Raji (cell line): ENCODE data around the gene MEGF10.

Experiments
- POLR2A ChIP-seq: IDR thresholded peaks from 2 replicates; pipeline ENCODE4 v1.6.1; 2011; ENCODE audit warnings: low read depth, low read length, control low read depth; ENCODE audit not compliant: insufficient read depth

The MEGF10 gene

DNA sequence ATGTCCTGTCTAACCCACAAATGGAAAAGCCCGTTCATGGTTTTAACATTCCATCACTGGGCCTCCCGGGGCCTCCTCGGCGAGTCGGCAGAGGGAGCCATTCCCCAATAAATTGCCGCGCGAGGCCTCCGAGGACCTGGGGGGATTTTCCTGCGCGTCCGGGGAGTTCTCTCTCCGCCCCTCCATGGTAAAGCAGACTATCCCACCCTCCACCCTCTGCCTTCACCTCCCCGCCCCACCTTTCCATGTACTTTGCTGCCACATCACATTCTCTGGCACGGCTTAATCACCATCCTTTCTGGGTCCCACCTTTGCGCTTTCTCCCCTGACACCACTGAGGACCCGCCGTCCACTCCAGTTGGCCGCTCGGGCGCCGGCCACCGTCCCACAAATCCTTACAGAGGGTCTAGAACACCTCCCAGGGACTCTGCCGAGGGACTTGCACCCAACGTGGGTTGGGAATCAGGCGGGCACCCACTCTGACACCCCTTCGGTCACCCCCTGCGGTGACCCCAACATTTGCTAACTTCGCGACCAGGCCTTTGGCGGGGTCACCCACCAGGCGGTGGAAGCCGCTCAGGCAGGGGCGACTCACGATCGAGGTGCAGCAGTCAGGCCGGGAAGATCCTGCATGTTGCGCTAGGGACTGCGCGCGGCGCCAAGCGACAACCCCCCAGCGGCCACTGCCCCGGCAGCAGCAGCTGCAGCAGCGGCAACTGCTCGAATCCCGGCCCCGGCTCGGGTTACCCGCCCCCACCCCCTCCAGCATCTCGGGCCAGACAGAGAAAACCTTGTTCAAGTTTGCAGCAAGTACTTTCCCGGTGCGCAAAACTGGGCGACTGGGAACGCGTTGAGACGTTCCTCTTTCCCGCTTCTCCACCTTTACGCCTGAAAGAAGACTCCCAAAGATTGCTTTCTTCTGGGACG, at the start of gene MEGF10:
Gene MEGF10, plus strand, starts transcription at position 778 of the 927 bp plus-strand sequence. CDS start 40,513 bp downstream, outside the sequence.
- TF ChIP-seq POLR2A, result no peak

DNA sequence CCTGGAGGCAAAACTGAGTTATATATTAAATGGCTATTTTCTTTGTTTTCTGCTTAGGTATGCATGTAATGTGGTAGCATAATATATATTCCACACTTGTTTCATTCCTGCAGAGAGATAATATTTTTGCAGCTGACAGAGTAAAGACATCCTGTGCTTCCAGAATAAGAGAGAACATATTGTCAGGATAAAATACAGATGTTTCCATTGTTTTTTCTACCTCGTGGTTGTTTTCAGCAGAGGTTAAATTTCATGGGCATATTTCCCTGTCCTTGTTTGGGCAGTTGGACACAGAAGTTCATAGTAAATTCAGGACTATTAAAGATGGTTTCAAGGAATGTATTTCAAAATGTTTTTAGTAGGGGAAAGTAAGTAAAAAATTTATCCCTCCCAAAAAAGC, 47.6 kb upstream of the MEGF10 start:
- no peak for TF ChIP-seq POLR2A

DNA sequence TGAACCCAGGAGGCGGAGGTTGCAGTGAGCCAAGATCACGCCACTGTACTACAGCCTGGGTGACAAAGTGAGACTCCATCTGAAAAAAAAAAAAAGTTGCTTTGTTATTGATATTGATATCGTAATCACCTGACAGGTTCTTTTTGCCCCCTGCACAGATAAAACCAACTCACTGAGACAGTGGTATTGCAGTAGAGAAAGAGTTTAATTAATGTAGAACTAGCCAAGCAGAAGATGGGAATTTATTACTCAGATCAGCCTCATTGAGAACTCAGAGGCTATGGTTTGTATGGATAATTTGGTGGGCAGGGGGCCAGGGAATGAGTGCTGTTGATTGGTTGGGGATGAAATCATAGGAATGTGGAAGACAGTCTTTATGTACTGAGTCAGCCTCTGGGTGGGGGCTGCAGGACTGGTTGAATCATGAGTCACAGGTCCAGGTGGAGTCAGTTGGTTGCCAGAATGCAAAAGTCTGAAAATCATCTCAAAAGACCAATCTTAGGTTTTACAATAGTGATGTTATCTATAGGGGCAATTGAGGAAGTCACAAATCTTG, 35.8 kb upstream of the MEGF10 start:
- TF ChIP-seq POLR2A, result no peak

DNA sequence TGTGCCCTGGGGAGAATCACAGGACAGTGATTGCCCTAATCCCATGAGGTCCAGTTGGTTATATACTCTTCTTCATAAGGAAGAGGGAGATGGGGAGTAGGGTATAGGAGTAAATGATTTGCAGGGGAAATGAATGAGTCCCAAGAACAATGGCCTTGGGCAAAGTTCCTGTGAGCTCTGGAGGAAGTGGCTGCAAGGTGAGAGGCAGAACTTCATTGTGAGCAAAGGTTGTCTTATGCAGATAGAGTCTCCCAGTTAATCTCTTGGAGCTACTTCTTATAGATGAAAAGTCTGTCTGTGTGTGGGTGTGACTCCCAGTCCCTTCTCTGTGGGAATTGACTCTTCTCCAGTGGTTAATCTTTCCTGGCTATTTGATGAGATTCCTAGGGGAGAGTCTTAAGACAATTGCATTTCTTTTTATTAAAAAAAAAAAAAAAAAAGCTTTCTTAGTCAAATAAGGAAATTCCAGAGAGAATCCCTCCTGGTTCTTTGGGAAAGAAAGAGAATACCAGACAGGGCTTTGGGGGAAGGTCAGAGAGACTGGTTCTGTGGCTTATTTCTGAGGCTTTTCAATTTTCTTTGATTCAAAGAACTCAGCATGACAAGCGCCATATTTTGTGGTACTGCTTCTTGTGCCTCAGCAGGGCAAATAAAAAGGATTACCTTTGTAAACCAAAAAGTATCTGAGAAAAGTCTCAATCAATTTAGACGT, 33.6 kb upstream of the MEGF10 start:
- no peak for TF ChIP-seq POLR2A

DNA sequence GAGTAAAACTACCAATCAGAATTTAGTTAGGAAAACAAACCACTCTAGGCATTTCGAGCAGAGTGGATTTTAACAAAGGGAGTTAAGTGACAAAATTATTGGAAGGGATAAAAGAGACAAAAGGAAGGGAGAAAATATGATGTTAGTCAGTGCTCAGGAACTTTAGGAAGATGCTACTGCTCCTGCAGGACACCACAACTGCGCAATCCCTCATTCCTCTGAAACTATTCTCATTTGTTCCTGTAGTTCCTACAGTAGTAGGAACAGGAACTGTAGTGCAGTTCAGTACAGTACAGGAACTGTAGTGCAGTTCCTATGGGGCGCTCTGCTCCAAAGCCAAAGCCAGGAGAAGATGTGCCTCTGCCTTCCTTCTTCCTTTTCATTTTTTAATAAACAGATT, 29.9 kb upstream of the MEGF10 start:
- TF ChIP-seq POLR2A, result no peak

DNA sequence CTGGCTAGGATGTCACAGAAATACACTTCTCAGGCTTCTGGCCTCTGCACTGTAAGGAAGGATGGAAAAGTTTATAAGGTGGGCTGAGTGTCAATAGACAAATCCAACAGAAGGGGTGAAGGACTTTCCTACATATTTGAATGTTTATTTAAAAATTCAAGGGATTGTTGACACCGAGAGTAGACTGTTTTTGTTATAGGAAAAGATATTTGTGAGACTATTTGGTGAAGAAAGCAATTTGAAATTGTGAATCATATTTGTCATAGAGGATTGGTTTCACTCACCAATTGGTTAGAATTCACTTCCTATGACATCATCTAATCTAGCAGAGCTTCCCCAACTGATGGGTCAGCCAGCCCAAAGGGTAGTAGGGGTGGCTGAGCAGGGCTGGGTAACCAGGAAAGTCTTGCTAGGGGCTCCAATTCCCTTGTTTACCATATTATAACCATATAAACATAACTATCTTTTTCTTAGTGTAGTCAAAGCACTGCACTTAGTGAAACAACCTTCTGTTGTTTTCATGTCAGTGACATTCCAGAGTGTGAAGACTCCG, 14.9 kb upstream of the MEGF10 start:
- no peak for TF ChIP-seq POLR2A

DNA sequence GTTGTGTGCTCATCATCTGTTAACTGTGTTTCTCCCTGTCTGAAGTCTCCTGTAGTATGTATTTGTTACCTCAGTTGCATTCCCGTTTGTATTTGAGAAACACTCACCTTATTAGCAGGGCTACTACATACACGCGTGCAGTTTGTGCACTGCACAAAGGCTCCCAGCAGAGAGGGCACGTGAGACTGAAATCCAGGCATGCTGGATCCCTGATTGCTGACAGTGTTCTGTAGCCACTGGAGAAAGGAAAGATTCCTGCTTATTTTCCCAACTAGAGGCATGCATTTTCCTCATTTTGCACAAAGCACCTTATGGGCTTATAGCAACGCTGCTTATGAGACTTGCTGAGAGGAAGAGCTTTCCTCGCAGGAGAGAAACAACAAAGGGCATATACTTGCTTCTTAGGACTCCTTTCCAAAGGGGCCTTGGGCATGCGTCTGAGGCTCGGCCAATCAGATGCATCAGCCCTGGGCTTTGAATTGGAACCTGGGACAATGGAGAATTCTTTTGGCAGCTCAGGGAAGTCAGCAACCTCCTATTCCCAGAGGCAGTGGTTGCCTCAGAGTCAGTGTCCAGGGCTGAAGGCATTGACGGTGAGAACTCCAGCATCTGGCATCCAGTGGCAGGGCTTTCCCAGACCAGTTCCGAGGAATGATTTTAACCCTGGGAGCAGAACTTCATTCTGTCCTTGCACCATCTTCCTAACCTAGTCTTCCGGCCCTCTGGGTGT, 9.9 kb upstream of the MEGF10 start:
- TF ChIP-seq POLR2A, result no peak

DNA sequence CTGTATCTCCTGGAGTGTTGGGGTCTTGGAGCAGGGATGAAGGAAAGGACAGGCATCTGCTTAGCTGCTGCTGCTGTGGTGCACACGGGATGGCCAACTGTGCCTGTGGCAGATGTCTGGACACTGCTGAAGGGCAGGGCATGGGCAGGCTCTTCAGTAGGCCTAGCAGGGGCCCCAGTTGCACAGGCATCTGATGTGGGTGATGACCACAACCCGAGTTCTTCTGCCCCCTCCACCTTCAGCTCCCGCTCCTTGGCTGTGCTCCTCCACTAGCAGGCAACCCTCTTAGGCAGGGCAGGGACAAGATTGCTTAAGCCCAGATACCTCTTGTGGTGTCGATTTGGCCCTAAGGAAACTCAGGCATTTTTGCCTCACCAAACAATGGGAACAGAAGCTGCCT, 9.0 kb upstream of the MEGF10 start:
- no peak for TF ChIP-seq POLR2A

DNA sequence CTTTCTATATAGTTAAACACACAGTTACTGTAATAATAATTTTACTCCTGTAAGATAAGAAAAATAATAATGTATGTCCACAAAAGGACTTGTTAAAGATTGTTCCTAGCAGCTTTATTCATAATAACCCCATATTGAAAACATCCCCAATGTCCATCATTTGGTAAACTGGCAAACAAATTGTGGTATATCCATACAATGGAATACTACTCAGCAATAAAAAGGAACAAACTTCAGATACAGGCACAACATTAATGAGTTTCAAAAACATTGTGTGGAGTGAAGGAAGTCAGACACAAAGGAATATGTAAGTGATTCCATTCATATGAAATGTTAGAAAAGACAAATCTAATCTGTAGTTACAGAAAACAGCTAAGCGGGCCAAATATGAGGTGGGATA, 1.9 kb upstream of the MEGF10 start:
- TF ChIP-seq POLR2A, result no peak

DNA sequence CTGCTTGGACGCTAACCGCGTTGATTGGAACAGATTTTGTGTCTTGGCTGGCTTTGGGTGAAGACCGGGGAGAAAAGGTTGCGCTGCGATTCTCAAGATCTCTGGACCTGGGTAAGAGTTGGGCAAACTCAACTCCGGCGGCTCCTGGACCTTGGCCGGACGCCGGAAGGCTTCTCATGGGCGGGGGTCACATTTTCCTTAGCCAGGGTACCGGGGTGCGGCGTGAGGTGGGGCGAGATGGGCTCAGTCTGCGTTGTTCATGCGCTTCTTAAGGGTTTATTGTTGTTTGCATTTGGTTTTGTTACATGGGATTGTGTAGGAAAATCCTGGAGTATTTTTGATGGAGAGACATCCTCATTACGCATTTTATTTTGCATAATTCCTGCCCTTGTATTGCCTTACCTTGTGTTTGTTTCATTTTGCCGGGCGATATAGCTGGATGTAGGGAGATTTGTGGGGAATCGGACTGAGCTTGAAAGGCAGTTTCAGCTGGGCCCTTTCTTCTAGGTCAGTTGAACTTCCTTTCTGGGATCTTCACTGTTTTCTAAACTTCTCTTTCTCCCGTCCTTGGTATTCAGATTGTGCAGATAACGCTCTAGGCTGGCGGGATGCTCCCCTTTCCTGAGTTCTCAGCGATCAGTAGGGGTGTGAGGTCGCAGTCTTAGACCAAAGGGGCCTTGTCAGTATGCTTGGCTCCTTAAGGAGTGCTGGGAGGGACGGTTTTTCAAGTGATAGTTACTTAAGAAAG, 524 bp downstream of the MEGF10 start:
- TF ChIP-seq POLR2A, result no peak

DNA sequence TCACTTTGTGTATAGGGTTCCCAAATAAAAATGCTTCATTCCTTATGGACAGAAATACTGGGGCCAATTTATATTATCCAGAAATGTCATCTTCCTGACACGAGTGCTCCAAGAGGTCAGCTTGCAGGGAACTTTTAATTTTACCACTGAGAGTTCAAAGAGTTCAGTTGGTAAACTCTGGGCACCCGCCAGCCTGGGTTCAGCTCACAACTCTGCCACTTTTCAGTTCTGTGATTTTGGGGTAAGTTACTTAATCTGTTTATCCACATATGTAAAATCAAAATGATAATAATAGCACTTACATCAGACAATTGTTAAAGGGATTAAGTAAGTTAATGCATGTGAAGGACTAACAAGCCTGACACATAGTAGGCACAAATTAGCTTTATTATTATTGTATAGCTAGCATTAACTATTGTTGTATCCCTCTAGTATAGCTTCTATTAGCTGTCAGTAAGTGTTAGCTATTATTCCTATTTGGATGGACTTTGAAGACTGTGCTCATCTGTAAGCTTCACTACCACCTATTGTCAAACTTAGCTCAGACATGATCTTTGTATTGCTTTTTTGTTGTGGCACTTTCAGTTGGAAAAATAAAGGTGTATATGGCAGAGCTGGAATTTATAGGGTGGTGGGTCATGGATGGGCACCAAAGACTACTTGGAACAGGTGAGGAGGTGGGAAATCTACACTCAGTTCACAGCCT, 1.6 kb downstream of the MEGF10 start:
- no peak for TF ChIP-seq POLR2A

DNA sequence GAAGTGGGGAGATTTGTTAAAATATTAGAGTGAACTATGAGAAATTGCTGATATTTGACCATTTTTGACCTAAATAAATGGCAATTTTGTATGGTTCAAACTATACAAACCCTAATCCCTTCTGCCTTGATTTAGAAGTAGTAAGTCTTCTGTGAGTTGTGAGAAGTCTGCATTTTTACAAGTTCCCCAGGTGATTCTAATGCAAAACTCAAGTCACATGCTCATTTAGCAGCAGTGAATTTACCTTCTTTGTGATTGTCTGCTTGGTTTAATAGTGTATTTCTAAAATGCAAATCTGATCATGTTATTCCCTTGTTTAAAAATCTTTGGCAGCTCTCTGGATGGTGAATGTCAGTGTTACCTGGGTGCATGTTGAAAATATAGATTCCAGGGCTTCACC, 2.8 kb downstream of the MEGF10 start:
- TF ChIP-seq POLR2A, result no peak

DNA sequence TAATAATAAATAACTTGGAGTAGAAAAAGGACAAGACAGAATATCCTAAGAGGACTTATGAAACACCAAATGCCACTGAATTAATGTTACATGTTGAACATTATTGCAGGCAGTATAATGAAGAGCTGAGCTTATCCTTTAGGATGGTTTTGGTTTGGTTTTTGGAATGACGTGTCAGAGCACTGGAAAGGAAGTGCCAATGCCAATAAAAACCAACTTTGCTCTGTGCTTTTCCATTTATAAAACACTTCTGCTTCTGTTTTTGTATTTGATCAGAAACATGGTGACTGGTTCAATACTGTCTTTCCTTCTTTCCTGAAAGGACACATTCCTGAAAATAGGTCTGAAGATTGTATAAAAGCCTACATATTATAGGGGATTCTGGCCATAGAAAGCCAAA, 4.2 kb downstream of the MEGF10 start:
- TF ChIP-seq POLR2A, result no peak

DNA sequence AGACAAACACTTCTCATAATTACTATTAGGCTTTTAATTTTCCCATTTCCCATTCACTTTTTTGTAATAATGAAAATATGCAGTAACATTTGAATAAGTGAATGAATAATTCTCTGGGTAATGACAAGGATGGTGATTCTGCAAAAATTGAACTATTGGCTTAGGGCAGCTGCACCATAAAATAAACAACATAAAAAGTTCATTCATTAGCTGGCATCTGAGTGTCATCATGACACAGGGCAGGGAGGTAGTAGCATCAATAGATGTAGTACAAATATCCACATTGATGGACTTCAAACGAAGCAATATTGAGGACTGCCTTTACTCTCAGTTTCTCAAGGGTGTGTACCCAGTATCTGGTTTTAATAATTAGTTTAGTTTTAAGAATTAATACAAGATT, 4.9 kb downstream of the MEGF10 start:
- no peak for TF ChIP-seq POLR2A
